Activated naive CD4-positive, alpha-beta T cell treated with anti-CD3 and anti-CD28 coated beads, Interleukin-2, amount 50 U/mL, for 72 hours (primary cell): ENCODE results near the gene KLRC2. TPM values are rescaled to one million over a fixed set of nuclear protein-coding genes. Genes with fewer than 3 reads are reported as not detected.
"Not testable (repeated sequence)": the region's sequence is repeated elsewhere in the genome, so short reads cannot be mapped to it uniquely, and the experiment has no call there.

Experiments used
- ATAC-seq, 2 donors: fragments of 150-1000 bp; cut with Tn5 transposase; 2 replicates each; pipeline ENCODE4 v1.10.0; 2021; ENCODE audit warnings: mild to moderate bottlenecking in 2 of 2, moderate library complexity in 2 of 2
- DNase-seq, 2 donors: peaks; one replicate each; pipeline ENCODE4 v3.0.0; 2021 to 2022; ENCODE audit warnings: low spot score in 2 of 2
- H3K27ac Mint-ChIP-seq, 2 donors: one replicate each; pipeline ENCODE4 v1.8.0; 2022; ENCODE audit warnings: mild to moderate bottlenecking in 2 of 2, mixed read lengths in 2 of 2
- H3K36me3 Mint-ChIP-seq, 2 donors: one replicate each; pipeline ENCODE4 v1.8.0; 2022; ENCODE audit warnings: mixed read lengths in 2 of 2
- H3K9me3 Mint-ChIP-seq, 2 donors: one replicate each; pipeline ENCODE4 v1.8.0; 2022; ENCODE audit warnings: mixed read lengths in 2 of 2
- total RNA-seq, 2 donors: library from RNA; stranded (reverse); gene quantifications; one replicate each; pipeline ENCODE4 v1.2.3, GENCODE V29; 2022

Gene KLRC2
- total RNA-seq, 2 donors from 2014 or later = 0.27 TPM; not detected in 1

GRCh38 chr12:10424260-10424899 is 11.4 kb downstream of the KLRC2 start:
- not testable (repeated sequence) for ATAC-seq, H3K36me3 Mint-ChIP-seq, DNase-seq, H3K27ac Mint-ChIP-seq, H3K9me3 Mint-ChIP-seq

- peak in 1 of 2 donors; percentile 79 for ATAC-seq
- H3K36me3 Mint-ChIP-seq, DNase-seq, H3K9me3 Mint-ChIP-seq, H3K27ac Mint-ChIP-seq: not testable (repeated sequence)
These were observed 13.7 kb downstream of the KLRC2 start for GRCh38 chr12:10422159-10422558.

- ATAC-seq, H3K36me3 Mint-ChIP-seq, DNase-seq, H3K9me3 Mint-ChIP-seq, H3K27ac Mint-ChIP-seq: not testable (repeated sequence)
These were observed 15.5 kb downstream of the KLRC2 start, which contains the start of gene KLRC3 for GRCh38 chr12:10420334-10420733. Gene KLRC3 (minus strand): TSS chr12:10420595. CDS start chr12:10420550, 45 bp downstream.

GRCh38 chr12:10409392-10409791 is 26.4 kb downstream of the KLRC2 start, which contains the start of gene KLRC4:
Gene KLRC4 (minus strand): TSS chr12:10409757. CDS start chr12:10409575, 182 bp downstream.
- H3K36me3 Mint-ChIP-seq = no peaks in the 10 kb centered on the region
- ATAC-seq = no peak

GRCh38 chr12:10408842-10409241 is 27.0 kb downstream of the KLRC2 start:
- H3K36me3 Mint-ChIP-seq = no peaks in the 10 kb centered on the region
- ATAC-seq = no peak
- no peaks in the 10 kb centered on the region for H3K9me3 Mint-ChIP-seq
- DNase-seq = no peak
- no peak overlapping the region for H3K27ac Mint-ChIP-seq

More at GRCh38 chr12:10409392-10409791, 26.4 kb downstream of the KLRC2 start, which contains the start of gene KLRC4:
- Mint-ChIP-seq H3K9me3 (no peaks in the 10 kb centered on the region), H3K27ac (no peak within 1 kb of the TSS)
- DNase-seq = no peak

- ATAC-seq = no peak
These were observed 29.1 kb downstream of the KLRC2 start for GRCh38 chr12:10406725-10407124.

GRCh38 chr12:10405294-10405693 is 30.5 kb downstream of the KLRC2 start:
- H3K9me3 Mint-ChIP-seq = no peaks in the 10 kb centered on the region
- H3K27ac Mint-ChIP-seq = no peak overlapping the region
- DNase-seq (no peak), ATAC-seq (no peak)
- no peaks in the 10 kb centered on the region for H3K36me3 Mint-ChIP-seq

More at GRCh38 chr12:10406725-10407124, 29.1 kb downstream of the KLRC2 start:
- no peak for DNase-seq
- H3K9me3 Mint-ChIP-seq = no peaks in the 10 kb centered on the region
- no peak overlapping the region for H3K27ac Mint-ChIP-seq
- no peaks in the 10 kb centered on the region for H3K36me3 Mint-ChIP-seq

GRCh38 chr12:10404798-10405197 is 31.0 kb downstream of the KLRC2 start:
- Mint-ChIP-seq H3K36me3 (no peaks in the 10 kb centered on the region), H3K9me3 (no peaks in the 10 kb centered on the region), H3K27ac (no peak overlapping the region)
- no peak for DNase-seq
- ATAC-seq = no peak

- no peak for DNase-seq
- no peaks in the 10 kb centered on the region for H3K9me3 Mint-ChIP-seq
- no peaks in the 10 kb centered on the region for H3K36me3 Mint-ChIP-seq
- H3K27ac Mint-ChIP-seq = no peak overlapping the region
- no peak for ATAC-seq
These were observed 35.0 kb downstream of the KLRC2 start for GRCh38 chr12:10400829-10401228.

- ATAC-seq (no peak), DNase-seq (no peak)
- Mint-ChIP-seq H3K27ac (no peak overlapping the region), H3K9me3 (no peaks in the 10 kb centered on the region), H3K36me3 (no peaks in the 10 kb centered on the region)
These were observed 37.6 kb downstream of the KLRC2 start for GRCh38 chr12:10398168-10398567.

- Mint-ChIP-seq H3K9me3 (no peaks in the 10 kb centered on the region), H3K36me3 (no peaks in the 10 kb centered on the region), H3K27ac (no peak overlapping the region)
- ATAC-seq (no peak), DNase-seq (no peak)
These were observed 38.5 kb downstream of the KLRC2 start for GRCh38 chr12:10397296-10397695.

- H3K27ac Mint-ChIP-seq, DNase-seq, H3K9me3 Mint-ChIP-seq, H3K36me3 Mint-ChIP-seq, ATAC-seq: not testable (repeated sequence)
These were observed 39.6 kb downstream of the KLRC2 start for GRCh38 chr12:10396176-10396575.

- no peak overlapping the region for H3K27ac Mint-ChIP-seq
- no peaks in the 10 kb centered on the region for H3K9me3 Mint-ChIP-seq
These were observed 40.3 kb downstream of the KLRC2 start for GRCh38 chr12:10395390-10395998.

GRCh38 chr12:10394531-10395152 is 41.2 kb downstream of the KLRC2 start:
- H3K36me3 Mint-ChIP-seq = not testable (repeated sequence)

More at GRCh38 chr12:10395390-10395998, 40.3 kb downstream of the KLRC2 start:
- ATAC-seq (peak in 1 of 2 donors; percentile 37), DNase-seq (no peak)
- no peaks in the 10 kb centered on the region for H3K36me3 Mint-ChIP-seq

GRCh38 chr12:10393291-10393690 is 42.5 kb downstream of the KLRC2 start:
- no peak for ATAC-seq
- Mint-ChIP-seq H3K36me3 (no peaks in the 10 kb centered on the region), H3K27ac (no peak overlapping the region), H3K9me3 (no peaks in the 10 kb centered on the region)
- DNase-seq = no peak

More at GRCh38 chr12:10394531-10395152, 41.2 kb downstream of the KLRC2 start:
- not testable (repeated sequence) for DNase-seq, H3K27ac Mint-ChIP-seq, ATAC-seq, H3K9me3 Mint-ChIP-seq

GRCh38 chr12:10392394-10392930 is 43.3 kb downstream of the KLRC2 start:
- ATAC-seq (no peak), DNase-seq (no peak)
- H3K36me3 Mint-ChIP-seq = no peaks in the 10 kb centered on the region
- H3K27ac Mint-ChIP-seq = no peak overlapping the region
- H3K9me3 Mint-ChIP-seq = no peaks in the 10 kb centered on the region

GRCh38 chr12:10390991-10391390 is 44.8 kb downstream of the KLRC2 start:
- DNase-seq, ATAC-seq, H3K9me3 Mint-ChIP-seq, H3K27ac Mint-ChIP-seq, H3K36me3 Mint-ChIP-seq: not testable (repeated sequence)
